Activated T-cell treated with anti-CD3 and anti-CD28 coated beads, Interleukin-2, amount 50 U/mL, for 48 hours (primary cell): ENCODE data around the gene FOXP1.
A peak's percentile ranks its signal among the peaks of the same experiment; 100 is the strongest.

Experiments used
- DNase-seq, 2 experiments: peaks; one replicate each; pipeline ENCODE4 v3.0.0-alpha.2; 2020

Gene FOXP1

DNA sequence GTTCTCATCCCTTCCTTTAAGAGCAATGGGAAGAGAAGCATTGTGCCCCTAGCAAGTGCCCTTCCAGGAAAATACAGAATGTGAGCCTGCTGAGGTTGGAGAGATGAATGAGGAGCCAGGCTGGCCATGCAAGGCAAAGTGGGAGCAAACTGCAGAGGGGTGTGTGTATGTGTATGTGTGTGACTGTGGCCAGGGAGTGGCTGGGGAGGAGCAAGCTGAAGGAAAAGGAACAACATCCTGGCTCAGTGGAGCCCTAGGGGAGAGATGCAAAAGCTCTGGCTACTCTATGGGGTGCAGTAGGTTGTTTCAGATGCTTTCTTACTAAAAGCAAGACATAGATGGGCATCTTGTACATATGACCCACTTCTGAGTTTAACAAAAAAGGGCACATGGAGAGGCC is 20.6 kb downstream of the FOXP1 start:
- DNase-seq, result no peak

DNA sequence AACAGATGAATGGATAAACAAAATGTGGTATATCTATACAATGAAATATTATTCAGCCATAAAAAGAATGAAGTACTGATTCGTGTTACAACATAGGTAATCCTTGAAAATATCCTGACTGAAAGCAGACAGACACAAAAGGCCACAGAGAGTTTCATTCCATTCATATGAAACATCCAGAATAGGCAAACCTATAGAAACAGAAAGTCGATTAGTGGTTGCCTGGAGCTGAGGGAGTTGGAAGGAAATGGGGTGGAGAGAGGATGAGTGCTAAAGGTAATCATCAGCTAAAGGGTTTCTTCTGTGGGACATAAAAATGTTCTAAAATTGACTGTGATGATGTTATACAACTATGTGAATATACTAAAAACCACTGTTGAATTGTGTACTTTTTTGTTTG is 22.9 kb downstream of the FOXP1 start:
- DNase-seq, result no peak

GRCh38 chr3:71559578-71560162 is 23.9 kb downstream of the FOXP1 start:
- DNase-seq, result no peak

DNA sequence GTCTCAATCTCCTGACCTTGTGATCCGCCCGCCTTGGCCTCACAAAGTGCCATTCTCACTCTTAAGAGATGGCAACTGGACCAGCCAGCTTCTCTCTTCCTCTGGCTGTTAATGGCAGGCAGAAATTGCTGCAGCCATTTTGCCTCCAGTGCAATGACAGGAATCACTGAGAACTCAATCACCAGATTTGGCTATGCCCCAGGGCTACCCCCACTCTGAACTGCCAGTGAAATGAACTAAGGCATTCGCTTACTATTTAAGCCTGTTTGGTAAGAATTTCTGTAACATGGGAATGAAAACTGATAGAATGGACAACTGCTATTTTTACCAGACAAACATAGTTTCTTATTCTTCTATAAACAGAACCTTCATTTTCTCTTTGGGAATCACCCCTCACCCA is 24.5 kb downstream of the FOXP1 start:
- no peak for DNase-seq

DNA sequence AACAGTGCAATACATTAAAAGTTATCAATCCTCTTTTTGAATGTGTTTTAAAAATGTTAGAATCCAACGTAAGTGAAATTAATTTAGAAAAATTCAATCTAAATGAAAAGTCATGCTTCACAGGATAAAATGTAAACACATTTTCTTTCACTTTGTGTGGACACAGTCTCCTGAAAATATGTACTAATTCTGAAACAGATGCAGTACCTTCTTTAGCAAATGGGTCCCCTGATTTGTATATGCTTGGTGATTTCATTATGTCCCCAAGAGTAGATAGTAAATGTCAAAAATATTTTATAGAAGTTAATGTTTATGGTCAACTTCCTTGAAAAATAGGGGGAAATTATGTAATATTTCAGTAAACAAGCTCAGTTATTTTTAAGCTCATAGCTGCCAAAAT is 28.9 kb downstream of the FOXP1 start:
- DNase-seq, result no peak

GRCh38 chr3:71551311-71551919 is 32.1 kb downstream of the FOXP1 start:
- DNase-seq, result no peak

- no peak for DNase-seq
Observed at GRCh38 chr3:71549951-71550350, 33.6 kb downstream of the FOXP1 start.

DNA sequence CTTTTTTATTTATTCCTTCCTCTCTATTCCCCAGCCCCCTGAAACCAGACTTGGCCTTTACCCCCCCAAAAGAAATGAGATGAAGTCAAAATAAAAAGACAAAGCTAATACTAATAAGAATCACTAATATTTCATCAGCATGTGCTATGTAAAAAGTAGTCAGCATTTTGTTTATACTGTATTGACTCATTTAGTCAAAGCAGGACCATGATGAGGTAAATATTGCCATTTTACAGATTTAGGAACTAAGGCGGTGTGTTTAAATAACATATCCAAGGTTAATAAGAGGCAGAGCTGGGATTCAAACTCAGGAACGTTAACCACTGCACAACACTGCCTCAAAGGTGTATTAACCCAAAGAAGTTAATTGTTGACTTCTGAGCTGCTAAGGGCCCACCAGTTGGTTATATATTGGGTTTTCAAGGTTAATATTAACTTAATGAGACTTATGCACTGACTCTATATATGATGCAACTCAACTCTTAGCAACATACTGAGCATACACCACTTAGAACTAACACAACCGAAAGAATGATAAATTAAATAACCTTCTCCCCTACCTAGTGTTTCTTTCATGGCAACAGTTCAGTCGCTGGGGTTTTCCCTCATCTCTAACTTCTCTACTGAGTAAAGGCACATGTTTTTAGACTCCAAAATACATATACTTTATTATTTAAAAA is 34.7 kb downstream of the FOXP1 start:
- DNase-seq, result no peak

DNA sequence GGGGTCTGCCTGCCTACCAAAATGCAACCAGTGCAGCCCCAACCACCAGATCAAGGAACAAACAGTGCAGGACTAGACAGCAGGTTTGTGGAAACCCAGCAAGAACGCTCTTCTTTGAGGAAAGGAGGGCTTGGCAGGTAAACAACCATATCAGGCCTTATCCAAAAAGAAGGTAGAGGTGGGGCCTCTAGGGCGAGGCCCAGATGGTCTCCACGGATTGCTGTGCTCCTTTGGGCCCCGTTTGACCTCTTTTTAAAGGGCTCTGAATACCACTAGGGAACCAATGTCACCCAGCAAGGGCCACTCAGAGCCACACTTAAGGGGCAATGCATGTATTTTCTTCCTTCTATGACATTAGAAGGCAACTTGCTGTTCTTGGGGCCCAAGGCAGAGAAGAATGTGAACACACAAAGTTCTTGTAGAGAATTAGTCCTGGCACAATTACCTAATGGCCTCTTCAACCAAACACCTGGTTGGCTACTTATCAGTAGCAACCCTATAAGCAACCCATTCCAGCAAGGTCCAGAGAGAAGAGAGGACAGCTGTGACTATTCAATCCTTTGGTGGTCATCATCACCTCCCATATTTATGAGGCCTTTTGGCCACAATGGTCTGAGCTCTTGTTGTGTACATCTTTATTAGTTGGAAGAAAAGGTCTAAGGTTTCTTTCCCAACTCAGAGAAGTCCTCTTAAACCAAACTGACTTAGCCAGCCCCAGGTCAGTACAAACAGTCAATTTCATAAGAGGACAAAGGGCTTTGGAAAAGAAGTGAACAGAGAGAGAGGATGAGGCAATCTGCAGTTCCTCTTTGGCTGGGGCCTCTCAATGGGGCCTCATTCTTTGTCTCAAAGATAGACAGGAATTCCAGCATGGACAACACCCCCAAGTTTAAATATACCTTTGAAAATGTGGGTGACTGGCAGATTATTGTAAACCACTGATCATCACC is 36.0 kb downstream of the FOXP1 start:
- DNase-seq, result no peak

GRCh38 chr3:71546821-71547220 is 36.7 kb downstream of the FOXP1 start:
- DNase-seq, result no peak

DNA sequence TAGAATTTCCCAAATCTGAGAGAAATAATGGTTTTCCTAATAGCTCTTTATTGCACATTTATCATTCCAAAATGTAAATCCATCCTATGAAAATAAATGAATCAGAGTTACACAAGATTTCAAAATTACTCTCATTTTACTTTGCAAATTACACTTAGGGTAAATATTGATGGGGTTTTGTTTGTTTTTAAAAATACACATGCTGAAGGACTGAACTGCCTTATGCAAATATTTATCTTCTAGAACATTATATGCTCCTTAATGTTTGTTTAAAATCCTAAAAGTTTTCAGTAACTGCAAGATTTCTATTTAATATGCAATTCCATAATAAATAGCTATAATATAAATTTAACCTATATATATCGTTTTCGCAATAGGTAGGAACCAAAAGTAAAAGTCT is 38.2 kb downstream of the FOXP1 start:
- DNase-seq, result no peak

DNA sequence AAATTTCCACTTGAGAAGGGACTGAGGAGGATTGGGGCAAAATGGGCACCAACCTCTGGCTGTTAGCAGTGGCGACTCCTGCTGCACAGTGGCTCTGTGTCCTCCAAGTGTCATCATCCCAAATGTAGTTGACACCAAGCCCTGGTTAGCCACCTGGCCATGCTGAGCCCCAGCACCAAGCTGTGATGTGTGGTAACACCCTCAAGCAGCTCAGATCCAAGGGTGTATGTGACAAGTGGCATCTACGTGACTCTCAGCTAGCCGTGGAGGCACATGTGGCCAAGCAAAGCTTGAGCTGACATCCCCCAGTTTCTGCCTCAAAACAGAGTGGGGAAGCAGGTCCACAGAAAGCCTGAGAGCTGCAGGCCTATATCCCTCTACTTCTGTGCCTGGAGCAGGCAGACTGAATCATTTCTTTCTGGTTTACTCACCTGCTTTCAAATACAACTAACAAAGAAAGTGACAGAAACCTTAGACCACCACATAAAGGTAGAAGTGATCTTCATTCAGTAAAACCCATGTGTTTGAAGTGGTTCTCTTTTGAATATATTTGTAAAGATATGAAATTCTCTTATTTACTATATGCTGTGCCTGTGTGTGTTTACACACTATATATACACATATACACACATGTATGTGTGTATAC is 40.0 kb downstream of the FOXP1 start:
- DNase-seq, result peak; percentile 55 to 63

GRCh38 chr3:71542521-71543370 is 40.8 kb downstream of the FOXP1 start:
- no peak for DNase-seq

- no peak for DNase-seq
Observed at GRCh38 chr3:71541313-71541712, 42.2 kb downstream of the FOXP1 start.

DNA sequence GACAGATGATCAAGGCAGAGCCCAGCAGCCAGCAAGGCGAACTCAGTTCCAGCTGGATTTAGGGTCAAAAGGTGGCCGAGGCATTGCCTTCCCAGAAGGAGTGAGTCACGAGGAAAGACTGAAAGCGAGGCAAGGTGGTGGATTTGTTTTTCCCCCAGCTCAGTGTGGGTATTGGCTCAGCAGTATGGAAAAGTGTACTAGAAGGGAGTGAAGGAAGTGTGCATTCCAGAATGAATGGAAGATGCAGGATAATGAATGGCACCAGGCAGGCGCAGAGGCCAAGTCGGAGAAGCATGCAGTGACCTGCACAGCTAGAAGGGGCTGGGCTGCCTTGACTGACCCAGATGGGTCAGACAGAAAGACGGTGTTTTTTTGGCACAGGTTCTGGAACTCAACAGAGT is 46.3 kb downstream of the FOXP1 start:
- DNase-seq, result no peak

DNA sequence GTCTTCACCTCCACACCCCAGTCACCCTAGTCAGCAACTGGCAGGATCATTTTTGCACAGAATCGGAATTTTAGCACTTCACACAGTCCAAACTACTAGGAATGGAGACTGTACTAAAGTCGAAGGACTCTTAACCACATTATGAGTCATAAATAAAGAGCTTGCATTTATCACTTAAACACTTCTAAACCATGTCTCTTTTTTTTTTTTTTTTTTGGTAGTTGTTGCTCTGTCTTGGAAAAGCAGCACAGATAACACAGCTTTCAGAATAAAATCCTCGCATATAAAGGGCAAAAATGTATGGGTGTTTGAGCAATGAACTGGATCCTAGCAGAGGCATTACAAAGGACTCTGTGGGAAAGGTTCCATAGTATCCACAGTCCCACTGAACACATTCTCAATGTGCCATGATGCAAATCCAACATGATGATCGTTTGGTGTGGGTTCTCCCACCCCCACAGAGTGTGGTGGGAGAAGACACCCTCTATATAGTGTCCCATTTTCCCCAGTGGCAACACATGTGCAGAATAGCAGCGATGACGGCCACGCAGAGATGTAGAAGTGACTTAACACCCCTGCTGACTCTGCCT is 47.1 kb downstream of the FOXP1 start:
- DNase-seq, result no peak

DNA sequence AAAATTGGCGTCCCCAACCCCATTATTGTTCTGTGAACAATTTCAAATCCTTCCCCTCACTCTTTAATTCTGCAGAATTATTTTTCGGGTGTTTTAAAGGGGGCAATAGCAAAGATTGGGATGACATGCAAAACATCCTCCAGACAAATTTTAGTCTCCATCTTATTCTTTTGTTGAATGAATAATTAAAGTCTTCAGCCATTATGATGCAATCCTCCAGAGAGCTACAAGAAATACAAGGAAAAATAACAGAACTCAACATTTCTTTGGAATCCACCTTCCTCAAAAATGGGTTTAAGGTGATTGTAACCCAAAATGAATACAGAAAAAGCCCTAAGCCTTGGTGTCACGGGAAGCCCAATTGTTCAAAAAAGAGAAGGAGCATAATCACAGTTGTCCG is 49.9 kb downstream of the FOXP1 start:
- no peak for DNase-seq

DNA sequence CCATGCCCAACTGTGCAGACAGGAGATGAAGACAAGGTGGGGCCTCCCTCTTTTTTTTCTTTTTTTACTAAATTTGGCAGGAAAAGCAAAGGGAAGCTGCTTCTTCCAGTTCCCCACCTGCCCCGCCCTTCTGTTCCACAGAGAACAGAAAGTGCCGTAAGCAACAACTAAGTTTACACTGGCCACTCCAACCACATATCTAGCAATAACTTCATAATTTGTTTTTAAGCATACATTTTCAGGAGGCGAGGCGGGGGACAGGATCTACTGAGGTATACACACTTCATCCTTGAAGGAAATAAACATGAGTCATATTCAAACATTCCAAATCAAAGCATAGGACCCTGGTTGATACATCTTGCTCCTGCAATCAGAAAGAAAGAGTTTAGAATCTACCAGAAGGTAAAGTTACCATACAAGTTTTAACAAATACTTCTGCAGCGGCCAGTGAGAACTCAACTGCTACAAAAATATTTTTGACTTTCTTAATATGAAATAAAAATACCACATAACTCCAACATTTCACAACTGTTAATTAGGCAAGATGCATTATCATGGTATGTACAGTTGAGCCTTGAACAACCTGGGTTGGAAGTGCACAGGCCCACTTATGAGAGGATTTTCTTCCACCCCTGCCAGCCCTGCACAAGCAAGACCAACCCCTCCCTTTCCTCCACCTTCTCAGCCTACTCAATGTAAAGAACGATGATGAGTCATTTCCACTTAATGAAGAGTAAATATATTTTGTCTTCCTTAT is 50.7 kb downstream of the FOXP1 start:
- no peak for DNase-seq

DNA sequence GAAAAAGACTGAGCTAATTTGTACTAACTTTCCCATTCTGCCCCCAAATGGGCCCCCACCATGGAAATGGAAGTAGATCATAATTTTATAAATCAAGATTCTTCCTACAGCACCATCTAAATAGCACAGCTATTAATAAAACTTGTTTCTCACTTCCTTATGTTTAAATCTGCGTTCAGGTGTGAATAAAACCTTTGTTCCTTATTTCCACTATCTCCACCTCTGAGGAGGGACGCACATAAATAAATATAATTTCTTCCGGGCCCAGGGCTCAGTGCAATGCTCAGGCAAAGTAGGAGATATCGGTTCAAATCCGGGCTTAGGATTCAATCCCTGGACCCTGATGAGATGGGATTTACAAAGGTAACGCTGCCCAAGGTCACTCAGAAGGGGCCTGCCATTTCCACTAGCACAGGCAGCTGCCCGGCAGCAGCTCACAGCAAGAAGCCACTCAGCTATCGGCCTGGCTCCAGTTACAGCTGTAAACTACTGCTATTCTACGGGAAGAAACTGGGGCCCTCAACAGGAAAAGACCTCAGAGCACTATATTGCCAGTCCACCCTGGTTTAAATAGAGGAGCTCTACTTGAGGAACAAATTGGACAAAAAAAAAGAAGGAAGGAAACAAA is 52.5 kb downstream of the FOXP1 start:
- no peak for DNase-seq

GRCh38 chr3:71528816-71529215 is 54.7 kb downstream of the FOXP1 start:
- no peak for DNase-seq
